NCI-H748 (cell line): ENCODE data around the gene ADPRHL1.

Experiments used
- DNase-seq: peaks from one replicate; lab custom pipeline; 2025; ENCODE audit not compliant: unreplicated experiment; lab: John Stamatoyannopoulos, UW

Gene ADPRHL1

GRCh38 chr13:113433391-113433916, 19.8 kb downstream of the ADPRHL1 start:
- DNase-seq, result no peak

- no peak for DNase-seq
Observed at GRCh38 chr13:113432506-113433270, 20.6 kb downstream of the ADPRHL1 start.

GRCh38 chr13:113431171-113431570, 22.1 kb downstream of the ADPRHL1 start:
- no peak for DNase-seq

GRCh38 chr13:113430378-113431110, 22.7 kb downstream of the ADPRHL1 start:
- DNase-seq, result no peak

GRCh38 chr13:113429608-113429985, 23.7 kb downstream of the ADPRHL1 start:
- no peak for DNase-seq

- no peak for DNase-seq
Observed at GRCh38 chr13:113428871-113429607, 24.2 kb downstream of the ADPRHL1 start.

- no peak for DNase-seq
Observed at GRCh38 chr13:113428469-113428865, 24.8 kb downstream of the ADPRHL1 start.

- DNase-seq, result no peak
Observed at GRCh38 chr13:113427562-113428468, 25.5 kb downstream of the ADPRHL1 start.

GRCh38 chr13:113426591-113426986, 26.7 kb downstream of the ADPRHL1 start:
- DNase-seq, result no peak

- DNase-seq, result no peak
Observed at GRCh38 chr13:113425941-113426590, 27.2 kb downstream of the ADPRHL1 start.

- DNase-seq, result no peak
Observed at GRCh38 chr13:113423520-113424163, 29.6 kb downstream of the ADPRHL1 start.

GRCh38 chr13:113422807-113423519, 30.3 kb downstream of the ADPRHL1 start:
- DNase-seq, result no peak

- no peak for DNase-seq
Observed at GRCh38 chr13:113421673-113422270, 31.5 kb downstream of the ADPRHL1 start.

- no peak for DNase-seq
Observed at GRCh38 chr13:113420833-113421600, 32.3 kb downstream of the ADPRHL1 start.

- no peak for DNase-seq
Observed at GRCh38 chr13:113420232-113420631, 33.1 kb downstream of the ADPRHL1 start.

- no peak for DNase-seq
Observed at GRCh38 chr13:113419531-113420193, 33.6 kb downstream of the ADPRHL1 start.

GRCh38 chr13:113418722-113419049, 34.6 kb downstream of the ADPRHL1 start:
- DNase-seq, result no peak
